Kidney epithelial cell (primary cell): ENCODE data around the gene MPP1. TPM values are rescaled to one million over a fixed set of nuclear protein-coding genes. Genes with fewer than 3 reads are reported as not detected.

Experiments used
- DNase-seq: peaks from one replicate; pipeline ENCODE4 v3.0.0-alpha.2; 2010; ENCODE audit warnings: low read depth
- H3K27me3 ChIP-seq: 2 replicates; pipeline ENCODE4 v1.6.0; 2011; ENCODE audit warnings: low read length; ENCODE audit not compliant: control insufficient read depth, insufficient read depth
- H3K36me3 ChIP-seq: 2 replicates; pipeline ENCODE4 v1.5.1; 2011; ENCODE audit warnings: low read length; ENCODE audit not compliant: control insufficient read depth, insufficient read depth
- H3K4me3 ChIP-seq: 2 replicates; pipeline ENCODE4 v1.5.1; 2011; ENCODE audit warnings: low read depth, mild to moderate bottlenecking, control low read depth, low read length
- CTCF ChIP-seq: IDR thresholded peaks from 2 replicates; pipeline ENCODE4 v1.5.1; 2011; ENCODE audit warnings: mild to moderate bottlenecking, moderate library complexity, low read length, control low read depth, inconsistent platforms; ENCODE audit not compliant: insufficient read depth, poor library complexity, severe bottlenecking
- total RNA-seq: library from RNA; depleted of rRNA; stranded (reverse); fragments of >200 nt; gene quantifications from 2 replicates; pipeline ENCODE4 v1.2.3, GENCODE V29; 2015

MPP1 gene
- total RNA-seq, 1 donor from 2014 or later, result 9.3 TPM

GRCh38 chrX:154774622-154775021 lies 30.7 kb downstream of the MPP1 start:
- H3K27me3 ChIP-seq, result no peaks in the 10 kb centered on the region
- DNase-seq, result no peak
- TF ChIP-seq CTCF, result no peak
- H3K36me3 ChIP-seq, result peaks cover 1% of the 10 kb centered on the region
- H3K4me3 ChIP-seq, result no peak overlapping the region

- peak; percentile 73 for DNase-seq
- no peaks in the 10 kb centered on the region for H3K27me3 ChIP-seq
- no peak for TF ChIP-seq CTCF
These were observed 42.6 kb downstream of the MPP1 start, which contains the start of gene DKC1 for GRCh38 chrX:154762537-154763296. Gene DKC1, plus strand, starts transcription at chrX:154762864. Its CDS starts 102 bp downstream, at chrX:154762966.

DNA sequence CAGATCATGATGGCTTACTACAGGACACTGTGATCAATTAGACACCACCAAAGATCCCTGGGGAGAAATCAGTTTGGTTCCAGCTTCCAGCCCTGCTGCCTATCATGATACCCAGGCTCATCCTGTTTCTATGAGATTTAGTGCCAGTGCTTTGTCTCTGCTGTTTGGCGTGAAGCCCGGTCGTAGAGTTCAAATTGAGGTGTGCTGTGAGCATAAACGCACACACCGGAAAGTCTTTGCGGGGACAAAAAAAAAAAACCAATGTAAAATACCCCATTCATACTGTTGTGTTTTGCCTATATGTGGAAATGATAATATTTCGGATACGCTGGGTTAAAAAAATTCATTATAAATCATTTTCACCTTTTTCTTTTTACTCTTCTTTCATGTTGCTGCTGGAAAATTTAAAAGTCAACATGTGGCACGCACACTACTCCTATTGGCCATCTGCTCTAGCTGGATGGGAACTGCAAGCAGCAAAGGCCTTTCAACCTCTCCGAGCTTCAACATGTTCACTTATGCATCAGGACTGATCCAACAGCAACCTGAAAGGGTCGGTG lies 43.2 kb downstream of the MPP1 start:
- no peaks in the 10 kb centered on the region for H3K27me3 ChIP-seq
- TF ChIP-seq CTCF, result no peak
- DNase-seq, result no peak
- H3K4me3 ChIP-seq, result peak overlapping the region; percentile 62
- H3K36me3 ChIP-seq, result no peaks in the 10 kb centered on the region

More at GRCh38 chrX:154762537-154763296, 42.6 kb downstream of the MPP1 start, which contains the start of gene DKC1:
- H3K36me3 ChIP-seq, result no peaks in the 10 kb centered on the region
- peak within 1 kb of the TSS; percentile 62 for H3K4me3 ChIP-seq

- no peak for TF ChIP-seq CTCF
- DNase-seq, result no peak
- Histone ChIP-seq H3K36me3 (no peaks in the 10 kb centered on the region), H3K27me3 (no peaks in the 10 kb centered on the region), H3K4me3 (no peak overlapping the region)
These were observed 46.6 kb downstream of the MPP1 start for GRCh38 chrX:154758696-154759095.

GRCh38 chrX:154751669-154752271 lies 53.5 kb downstream of the MPP1 start:
- no peak for TF ChIP-seq CTCF
- DNase-seq, result no peak
- H3K27me3 ChIP-seq, result peaks cover 8% of the 10 kb centered on the region
- no peaks in the 10 kb centered on the region for H3K36me3 ChIP-seq
- H3K4me3 ChIP-seq, result no peak overlapping the region
